Stimulated activated CD8-positive, alpha-beta memory T cell treated with anti-CD3 and anti-CD28 coated beads, Interleukin-4, amount 100 ng/mL, for 1 hour (primary cell): ENCODE data around the gene ESR2.

Experiments used
- DNase-seq, 2 donors: peaks; one replicate each; pipeline ENCODE4 v3.0.0-alpha.2; 2020; ENCODE audit warnings: low read depth in 2 of 2, low spot score in 1 of 2

The ESR2 gene

GRCh38 chr14:64092940-64093339 lies 201.2 kb downstream of the ESR2 start:
- DNase-seq = no peak

DNA sequence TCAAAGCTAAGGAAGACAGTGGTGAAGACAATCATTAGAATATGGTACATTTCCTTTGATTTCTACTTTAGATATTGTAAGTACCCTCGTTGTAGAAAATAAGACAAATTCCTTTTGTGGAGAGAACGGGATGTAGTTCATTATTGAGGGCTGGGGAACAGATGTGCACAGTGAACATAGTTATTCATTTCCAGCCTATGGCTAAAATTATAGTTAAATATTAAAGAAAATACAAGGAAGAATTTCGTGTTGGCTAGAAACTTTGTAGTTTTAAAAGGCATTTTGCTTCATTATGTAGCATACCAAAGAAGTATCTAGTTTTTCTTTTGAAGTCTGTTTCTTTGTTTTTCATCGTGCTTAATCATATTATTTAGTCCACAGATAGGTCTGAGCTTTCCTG lies 201.8 kb downstream of the ESR2 start:
- DNase-seq = no peak

GRCh38 chr14:64091217-64091616 lies 203.0 kb downstream of the ESR2 start:
- DNase-seq = no peak

DNA sequence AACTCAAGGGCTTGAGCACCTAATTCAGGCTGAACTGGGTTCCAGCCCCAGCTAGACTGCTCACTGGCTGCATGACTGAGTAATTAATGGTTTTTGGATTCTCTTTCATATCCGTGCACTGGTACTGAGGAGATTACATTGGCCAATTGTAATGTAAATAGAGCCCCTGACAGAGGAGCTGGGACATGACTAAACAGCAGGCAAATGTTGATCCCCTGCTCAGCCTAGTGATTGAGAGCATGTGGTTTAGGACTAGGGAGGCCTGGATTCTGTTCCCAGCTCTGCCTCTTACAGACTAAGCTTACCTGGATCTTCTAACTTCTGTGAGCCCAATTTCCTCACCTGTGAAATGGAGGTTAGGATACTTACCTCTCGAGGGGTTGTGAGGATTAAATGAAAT lies 204.3 kb downstream of the ESR2 start:
- no peak for DNase-seq

DNA sequence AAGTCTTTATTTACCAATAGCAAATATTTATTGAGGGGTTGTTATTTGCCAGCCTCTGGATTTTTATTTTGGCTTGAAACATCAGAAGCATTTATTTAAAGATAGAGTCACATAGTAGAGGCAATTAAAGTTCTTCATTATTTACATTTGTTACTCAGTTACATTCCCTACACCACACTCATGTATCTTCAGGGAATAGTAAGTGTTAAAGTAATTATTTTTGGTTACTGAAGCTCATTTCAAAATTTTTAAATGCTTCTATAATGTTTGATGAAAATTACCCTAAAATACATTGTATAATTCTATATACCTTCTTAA lies 205.6 kb downstream of the ESR2 start:
- DNase-seq = no peak

DNA sequence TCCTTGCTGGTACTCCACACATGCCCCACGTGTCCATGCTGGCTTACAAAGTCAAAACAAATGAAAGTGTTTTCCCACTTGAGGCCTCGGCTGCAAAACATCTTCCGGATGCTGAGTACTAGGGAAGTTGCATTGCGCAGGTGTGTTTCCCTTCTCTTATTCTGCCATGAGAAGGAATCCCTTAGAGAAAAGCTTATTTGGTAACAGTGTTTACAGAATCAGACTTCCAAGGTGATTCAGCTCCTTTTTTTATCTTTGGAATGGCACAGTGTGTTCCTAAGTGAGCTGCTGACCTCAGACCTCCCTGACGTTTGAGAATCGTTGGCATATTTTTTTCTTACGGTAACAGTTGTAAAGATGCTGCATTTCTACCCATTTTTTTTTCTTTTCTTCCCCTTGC lies 211.3 kb downstream of the ESR2 start:
- DNase-seq = no peak

GRCh38 chr14:64081174-64081746 lies 212.9 kb downstream of the ESR2 start:
- no peak for DNase-seq

- DNase-seq = no peak
These were observed 213.7 kb downstream of the ESR2 start for GRCh38 chr14:64080452-64080851.

DNA sequence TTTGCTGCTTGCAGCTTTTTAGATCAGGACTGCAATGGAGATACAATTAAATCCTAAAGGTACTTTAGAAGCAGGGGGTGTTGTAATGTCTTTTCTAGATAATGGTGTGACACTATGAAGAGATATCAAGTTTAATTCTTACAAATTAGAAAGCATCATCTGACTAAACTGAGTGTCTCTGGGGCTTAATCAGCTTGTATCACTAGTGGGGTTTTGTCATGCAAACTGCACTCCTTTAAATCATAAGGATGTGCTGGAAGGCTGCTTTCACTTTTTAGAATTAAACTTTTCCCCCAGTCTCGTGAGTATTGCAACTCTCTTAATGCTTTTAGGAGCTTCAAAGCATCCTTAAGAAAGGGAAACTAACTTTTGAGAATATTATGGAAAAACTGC lies 218.6 kb downstream of the ESR2 start:
- no peak for DNase-seq

- DNase-seq = no peak
These were observed 219.1 kb downstream of the ESR2 start for GRCh38 chr14:64074961-64075612.

DNA sequence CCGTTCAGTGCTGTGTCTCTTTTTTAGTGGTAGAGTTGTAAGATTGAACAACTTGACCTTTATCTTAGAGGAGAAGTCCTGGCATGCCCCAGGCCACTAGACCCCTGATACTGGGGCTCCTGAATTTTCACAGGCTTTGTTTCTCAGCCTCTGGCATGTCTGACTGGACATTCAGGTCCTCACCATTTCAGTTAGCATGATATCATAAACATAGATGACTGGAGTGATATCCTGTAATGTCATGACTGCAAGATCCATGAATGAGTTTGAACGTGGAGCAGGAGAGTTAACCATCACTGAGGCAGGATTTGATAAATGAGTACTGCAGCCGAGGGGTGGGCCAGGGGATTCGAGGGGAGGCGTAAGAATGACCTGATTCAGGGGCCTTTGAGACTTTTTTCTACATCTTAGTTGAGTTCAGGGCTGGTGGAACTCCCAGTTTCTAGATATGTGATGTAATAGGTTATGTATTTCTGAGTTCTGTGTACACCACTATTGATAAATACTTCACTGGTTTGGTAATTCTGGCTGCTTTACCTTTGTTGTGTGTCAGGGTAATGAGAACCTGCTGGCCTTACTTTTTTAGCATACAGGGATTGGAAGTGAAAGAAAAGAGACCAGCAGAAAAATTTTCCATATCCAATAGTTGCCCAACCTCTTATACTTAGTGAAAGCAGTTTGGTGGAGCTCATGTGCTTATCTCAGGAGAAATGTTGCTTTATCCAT lies 224.4 kb downstream of the ESR2 start:
- no peak for DNase-seq

DNA sequence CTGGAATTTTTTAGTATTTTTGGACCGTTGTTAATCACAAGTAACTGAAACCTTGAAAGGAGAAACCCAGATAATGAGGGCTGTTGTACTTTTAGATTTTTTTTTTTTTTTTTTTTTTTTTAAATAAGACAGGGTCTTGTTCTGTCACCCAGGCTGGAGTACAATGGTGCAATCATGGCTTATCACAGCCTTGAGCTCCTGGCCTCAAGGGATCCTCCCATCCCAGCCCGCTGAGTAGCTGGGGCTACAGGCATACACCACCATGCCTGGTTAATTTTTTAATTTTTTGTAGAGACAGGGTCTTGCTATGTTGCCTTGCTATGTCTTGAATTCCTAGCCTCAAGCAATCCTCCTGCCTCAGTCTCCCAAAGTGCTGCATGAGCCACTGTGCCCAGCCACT lies 229.7 kb downstream of the ESR2 start:
- DNase-seq = no peak

GRCh38 chr14:64062381-64063115 lies 231.6 kb downstream of the ESR2 start:
- DNase-seq = no peak

DNA sequence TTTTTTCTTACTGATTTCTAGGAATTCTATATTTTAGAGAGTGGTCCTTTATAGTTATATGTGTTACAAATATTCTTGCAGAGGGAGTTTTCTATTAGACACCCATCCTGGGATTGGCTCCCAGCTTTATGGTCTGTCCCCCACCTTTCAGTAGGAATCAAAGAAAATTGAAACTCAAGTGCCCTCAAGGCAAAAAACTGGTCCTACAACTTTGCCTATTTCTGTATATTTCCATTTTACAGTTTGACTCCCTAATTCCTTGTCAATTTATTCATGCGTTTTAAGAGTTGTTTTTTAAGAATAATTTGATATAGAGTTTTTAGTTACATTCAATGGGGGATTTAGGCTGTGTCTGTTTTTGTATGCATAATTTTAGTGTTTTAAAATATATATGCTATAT lies 232.5 kb downstream of the ESR2 start:
- no peak for DNase-seq

- DNase-seq = no peak
These were observed 233.1 kb downstream of the ESR2 start for GRCh38 chr14:64061115-64061514.

DNA sequence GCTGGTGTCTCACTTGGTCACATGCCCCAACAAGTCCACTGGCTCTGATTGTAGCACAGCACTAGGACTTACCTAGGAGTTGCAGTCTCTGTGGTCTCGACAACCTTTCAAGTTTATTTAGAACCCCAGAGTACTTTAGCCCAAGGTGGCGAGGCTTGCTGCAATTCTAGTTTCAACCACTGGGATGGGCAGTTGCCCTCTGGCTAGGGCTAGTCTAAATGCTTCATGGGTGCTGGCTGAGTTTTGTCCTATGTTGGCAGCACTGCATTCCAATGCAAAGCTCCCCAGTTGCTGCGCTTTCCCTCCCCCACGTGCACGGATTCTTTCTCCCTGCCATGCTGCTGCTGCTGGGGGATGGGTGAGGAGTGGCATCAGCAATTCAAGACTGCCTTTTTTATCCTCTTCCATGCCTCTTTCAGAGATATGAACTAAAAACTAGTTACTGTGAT lies 233.5 kb downstream of the ESR2 start:
- no peak for DNase-seq

GRCh38 chr14:64060199-64060545 lies 234.0 kb downstream of the ESR2 start:
- no peak for DNase-seq

DNA sequence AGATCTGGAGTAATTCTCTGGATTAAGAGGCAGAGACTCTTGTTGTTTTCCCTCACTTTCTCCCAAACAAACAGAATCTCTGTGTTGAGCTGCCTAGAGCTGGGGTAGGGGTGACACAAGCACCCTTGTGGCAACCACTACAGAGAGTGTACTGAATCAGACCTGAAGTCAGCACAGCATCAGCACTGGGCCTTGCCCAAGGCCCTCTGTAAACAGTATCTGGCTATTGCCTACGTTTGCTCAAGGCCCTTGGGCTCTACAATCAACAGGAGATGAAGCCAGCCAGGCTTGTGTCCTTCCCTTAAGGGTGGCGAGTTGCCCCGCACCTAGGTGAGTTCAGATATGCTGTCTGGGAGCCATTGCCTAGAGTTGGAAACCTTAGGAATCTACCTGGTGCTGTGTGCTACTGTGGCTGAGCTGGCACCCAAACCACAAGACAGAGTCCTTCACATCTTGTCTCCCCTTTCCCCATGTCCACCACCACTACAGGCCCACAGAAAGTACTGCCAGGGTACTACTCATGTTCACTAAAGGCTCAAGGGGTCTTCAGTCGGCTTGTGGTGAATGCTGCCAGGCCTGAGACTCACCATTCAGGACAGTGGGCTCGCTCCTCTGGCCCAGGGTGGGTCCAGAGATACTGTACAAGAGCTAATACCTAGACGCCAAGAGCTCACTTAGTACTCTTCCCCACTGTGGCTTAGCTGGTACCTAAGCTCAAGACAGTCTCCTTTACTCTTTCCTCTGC lies 234.5 kb downstream of the ESR2 start:
- DNase-seq = no peak

GRCh38 chr14:64053694-64054669 lies 240.2 kb downstream of the ESR2 start:
- DNase-seq = no peak

GRCh38 chr14:64049616-64050381 lies 244.4 kb downstream of the ESR2 start:
- no peak for DNase-seq
